Thyroid gland (tissue), 4 donors: Measurements from ENCODE around the gene CACNA1G.

Experiments used
- POLR2A ChIP-seq, 2 donors: fragments of 450-650 bp; IDR thresholded peaks; one replicate each; pipeline ENCODE4 v1.6.1; 2017; ENCODE audit warnings: antibody characterized with exemption in 2 of 2, mild to moderate bottlenecking in 2 of 2, moderate library complexity in 1 of 2
- TF ChIP-seq, protein P1 (sequence below), 6 experiments: fragments of 200-600 bp in 3 of 6; fragments of 450-650 bp in 3 of 6; sonication (generic) in 3 of 6; IDR thresholded peaks; one replicate each; pipeline ENCODE4 v1.5.1; 2016 to 2019; ENCODE audit warnings: antibody characterized with exemption in 6 of 6, mild to moderate bottlenecking in 2 of 6, inconsistent platforms in 1 of 6, moderate library complexity in 1 of 6

DNA sequence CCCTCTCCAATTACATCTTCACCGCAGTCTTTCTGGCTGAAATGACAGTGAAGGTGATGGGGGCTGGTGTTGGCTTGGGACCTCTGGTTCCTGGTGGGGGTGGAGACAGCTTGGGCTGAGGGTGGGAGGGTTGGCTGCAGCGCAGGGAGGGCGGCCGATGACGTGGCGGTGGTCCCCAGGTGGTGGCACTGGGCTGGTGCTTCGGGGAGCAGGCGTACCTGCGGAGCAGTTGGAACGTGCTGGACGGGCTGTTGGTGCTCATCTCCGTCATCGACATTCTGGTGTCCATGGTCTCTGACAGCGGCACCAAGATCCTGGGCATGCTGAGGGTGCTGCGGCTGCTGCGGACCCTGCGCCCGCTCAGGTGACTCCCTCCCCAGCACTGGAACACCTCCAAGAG is 42.3 kb downstream of the CACNA1G start:
- TF ChIP-seq, protein P1, sequence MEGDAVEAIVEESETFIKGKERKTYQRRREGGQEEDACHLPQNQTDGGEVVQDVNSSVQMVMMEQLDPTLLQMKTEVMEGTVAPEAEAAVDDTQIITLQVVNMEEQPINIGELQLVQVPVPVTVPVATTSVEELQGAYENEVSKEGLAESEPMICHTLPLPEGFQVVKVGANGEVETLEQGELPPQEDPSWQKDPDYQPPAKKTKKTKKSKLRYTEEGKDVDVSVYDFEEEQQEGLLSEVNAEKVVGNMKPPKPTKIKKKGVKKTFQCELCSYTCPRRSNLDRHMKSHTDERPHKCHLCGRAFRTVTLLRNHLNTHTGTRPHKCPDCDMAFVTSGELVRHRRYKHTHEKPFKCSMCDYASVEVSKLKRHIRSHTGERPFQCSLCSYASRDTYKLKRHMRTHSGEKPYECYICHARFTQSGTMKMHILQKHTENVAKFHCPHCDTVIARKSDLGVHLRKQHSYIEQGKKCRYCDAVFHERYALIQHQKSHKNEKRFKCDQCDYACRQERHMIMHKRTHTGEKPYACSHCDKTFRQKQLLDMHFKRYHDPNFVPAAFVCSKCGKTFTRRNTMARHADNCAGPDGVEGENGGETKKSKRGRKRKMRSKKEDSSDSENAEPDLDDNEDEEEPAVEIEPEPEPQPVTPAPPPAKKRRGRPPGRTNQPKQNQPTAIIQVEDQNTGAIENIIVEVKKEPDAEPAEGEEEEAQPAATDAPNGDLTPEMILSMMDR (IDR thresholded peaks at IDR 0.05): no peak
- no peak for TF ChIP-seq POLR2A (IDR thresholded peaks at IDR 0.05)
